ENCODE data around the gene PCBP3.

DNA sequence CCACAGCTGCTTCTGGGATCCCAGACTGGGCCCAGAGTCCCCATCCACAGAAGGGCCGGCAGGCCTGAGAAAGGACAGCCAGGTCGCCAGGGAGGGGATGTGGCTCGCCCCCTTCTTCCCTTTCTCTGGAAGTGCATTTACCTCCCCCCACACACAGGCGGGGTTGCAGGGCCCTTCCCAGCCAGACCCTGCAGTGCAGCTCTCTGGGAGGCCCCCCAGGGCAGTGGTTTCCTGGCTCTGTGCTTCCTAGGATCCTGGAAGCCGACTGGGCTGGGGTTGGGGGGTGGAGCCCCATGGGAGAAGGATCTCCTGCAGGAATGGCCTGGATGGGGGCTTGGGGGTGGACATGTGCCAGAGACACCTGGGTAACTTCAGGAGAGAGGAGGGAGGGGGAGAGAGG, 333.9 kb downstream of the PCBP3 start:
- TF ChIP-seq, protein P1, sequence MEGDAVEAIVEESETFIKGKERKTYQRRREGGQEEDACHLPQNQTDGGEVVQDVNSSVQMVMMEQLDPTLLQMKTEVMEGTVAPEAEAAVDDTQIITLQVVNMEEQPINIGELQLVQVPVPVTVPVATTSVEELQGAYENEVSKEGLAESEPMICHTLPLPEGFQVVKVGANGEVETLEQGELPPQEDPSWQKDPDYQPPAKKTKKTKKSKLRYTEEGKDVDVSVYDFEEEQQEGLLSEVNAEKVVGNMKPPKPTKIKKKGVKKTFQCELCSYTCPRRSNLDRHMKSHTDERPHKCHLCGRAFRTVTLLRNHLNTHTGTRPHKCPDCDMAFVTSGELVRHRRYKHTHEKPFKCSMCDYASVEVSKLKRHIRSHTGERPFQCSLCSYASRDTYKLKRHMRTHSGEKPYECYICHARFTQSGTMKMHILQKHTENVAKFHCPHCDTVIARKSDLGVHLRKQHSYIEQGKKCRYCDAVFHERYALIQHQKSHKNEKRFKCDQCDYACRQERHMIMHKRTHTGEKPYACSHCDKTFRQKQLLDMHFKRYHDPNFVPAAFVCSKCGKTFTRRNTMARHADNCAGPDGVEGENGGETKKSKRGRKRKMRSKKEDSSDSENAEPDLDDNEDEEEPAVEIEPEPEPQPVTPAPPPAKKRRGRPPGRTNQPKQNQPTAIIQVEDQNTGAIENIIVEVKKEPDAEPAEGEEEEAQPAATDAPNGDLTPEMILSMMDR (IDR thresholded peaks at IDR 0.05), result no peak
- no peak for TF ChIP-seq ZFX (IDR thresholded peaks at IDR 0.05; ENCODE audit: borderline replicate concordance)

Data from 22Rv1 (cell line).